ENCODE results near the gene ETS1.

DNA sequence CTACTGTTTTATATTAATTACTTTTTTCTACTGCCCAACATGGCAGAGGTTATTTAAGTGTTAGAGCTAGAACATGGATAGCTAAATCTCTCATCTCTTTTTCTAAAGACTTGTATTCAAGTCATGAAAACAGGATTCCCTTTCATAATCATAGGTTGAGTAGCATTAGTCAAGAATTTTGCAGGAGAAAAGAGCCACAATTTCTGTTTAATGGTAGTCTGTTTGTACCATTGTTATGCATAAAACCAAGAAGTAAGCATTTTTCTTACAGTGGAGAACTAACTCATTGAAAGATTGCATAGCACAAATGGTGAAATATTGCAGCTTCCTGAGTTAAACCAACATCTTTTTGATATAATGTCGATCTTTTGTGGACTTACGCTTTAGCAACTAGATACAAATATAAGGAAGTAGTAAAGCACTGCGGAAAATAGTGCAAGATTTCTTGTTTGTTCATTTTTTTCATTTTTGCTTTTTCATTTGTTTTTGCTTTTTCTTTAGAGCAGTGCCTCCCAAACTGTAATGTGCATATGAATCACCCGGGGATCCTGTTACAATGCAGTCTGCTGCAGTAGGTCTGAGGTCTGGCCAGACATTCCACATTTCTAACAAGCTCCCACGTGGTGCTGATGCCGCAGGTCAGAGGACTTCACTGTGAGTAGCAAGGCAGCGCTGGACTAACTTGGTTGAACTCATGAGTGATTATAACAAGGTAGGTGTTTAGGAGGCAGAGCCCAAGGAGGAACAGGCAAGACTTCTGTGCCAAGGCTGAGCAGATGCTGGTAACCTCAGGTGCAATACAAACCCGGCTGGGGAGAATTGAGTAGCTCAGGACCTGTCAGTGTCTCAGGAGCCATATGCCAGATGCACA lies 4.6 kb downstream of the ETS1 start:
- TF ChIP-seq, protein P1, sequence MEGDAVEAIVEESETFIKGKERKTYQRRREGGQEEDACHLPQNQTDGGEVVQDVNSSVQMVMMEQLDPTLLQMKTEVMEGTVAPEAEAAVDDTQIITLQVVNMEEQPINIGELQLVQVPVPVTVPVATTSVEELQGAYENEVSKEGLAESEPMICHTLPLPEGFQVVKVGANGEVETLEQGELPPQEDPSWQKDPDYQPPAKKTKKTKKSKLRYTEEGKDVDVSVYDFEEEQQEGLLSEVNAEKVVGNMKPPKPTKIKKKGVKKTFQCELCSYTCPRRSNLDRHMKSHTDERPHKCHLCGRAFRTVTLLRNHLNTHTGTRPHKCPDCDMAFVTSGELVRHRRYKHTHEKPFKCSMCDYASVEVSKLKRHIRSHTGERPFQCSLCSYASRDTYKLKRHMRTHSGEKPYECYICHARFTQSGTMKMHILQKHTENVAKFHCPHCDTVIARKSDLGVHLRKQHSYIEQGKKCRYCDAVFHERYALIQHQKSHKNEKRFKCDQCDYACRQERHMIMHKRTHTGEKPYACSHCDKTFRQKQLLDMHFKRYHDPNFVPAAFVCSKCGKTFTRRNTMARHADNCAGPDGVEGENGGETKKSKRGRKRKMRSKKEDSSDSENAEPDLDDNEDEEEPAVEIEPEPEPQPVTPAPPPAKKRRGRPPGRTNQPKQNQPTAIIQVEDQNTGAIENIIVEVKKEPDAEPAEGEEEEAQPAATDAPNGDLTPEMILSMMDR (IDR thresholded peaks at IDR 0.05; ENCODE audit: insufficient read depth, low read length) = no peak
- TF ChIP-seq POLR2AphosphoS5 (IDR thresholded peaks at IDR 0.05; ENCODE audit: low read depth) (no peak), GABPA (IDR thresholded peaks at IDR 0.05; ENCODE audit: low read depth) (no peak)

Measured in HL-60 (cell line).